HG03442 (cell line): ENCODE measurements around the gene DNAH14.
"Not testable (repeated sequence)": the region's sequence is repeated elsewhere in the genome, so short reads cannot be mapped to it uniquely, and the experiment has no call there.

Experiments used
- ATAC-seq: cut with Tn5 transposase; IDR thresholded peaks from one replicate; pipeline ENCODE4 v1.9.1; 2021; ENCODE audit warnings: mild to moderate bottlenecking, moderate library complexity; ENCODE audit not compliant: unreplicated experiment

DNAH14 gene

GRCh38 chr1:224920930-224921329, 8.5 kb upstream of the DNAH14 start:
- no peak for ATAC-seq

GRCh38 chr1:224921354-224921753, 8.1 kb upstream of the DNAH14 start:
- no peak for ATAC-seq

GRCh38 chr1:224922404-224923164, 6.9 kb upstream of the DNAH14 start:
- ATAC-seq = no peak

- ATAC-seq = no peak
These were observed 5.7 kb upstream of the DNAH14 start for GRCh38 chr1:224923726-224924125.

- ATAC-seq = not testable (repeated sequence)
These were observed 1.8 kb upstream of the DNAH14 start for GRCh38 chr1:224927631-224928030.

- no peak for ATAC-seq
These were observed 569 bp upstream of the DNAH14 start for GRCh38 chr1:224928906-224929305.

GRCh38 chr1:224931605-224932004, 2.1 kb downstream of the DNAH14 start:
- no peak for ATAC-seq

GRCh38 chr1:224932607-224933249, 3.3 kb downstream of the DNAH14 start:
- no peak for ATAC-seq

- no peak for ATAC-seq
These were observed 4.1 kb downstream of the DNAH14 start for GRCh38 chr1:224933584-224933983.

GRCh38 chr1:224938652-224939051, 9.2 kb downstream of the DNAH14 start:
- ATAC-seq = no peak

- no peak for ATAC-seq
These were observed 10.5 kb downstream of the DNAH14 start for GRCh38 chr1:224939844-224940425.

GRCh38 chr1:224940735-224941134, 11.3 kb downstream of the DNAH14 start:
- ATAC-seq = not testable (repeated sequence)

- ATAC-seq = not testable (repeated sequence)
These were observed 16.3 kb downstream of the DNAH14 start for GRCh38 chr1:224945651-224946348.

- not testable (repeated sequence) for ATAC-seq
These were observed 16.8 kb downstream of the DNAH14 start for GRCh38 chr1:224946349-224946691.

- no peak for ATAC-seq
These were observed 28.2 kb downstream of the DNAH14 start for GRCh38 chr1:224957696-224958095.

- no peak for ATAC-seq
These were observed 29.0 kb downstream of the DNAH14 start for GRCh38 chr1:224958490-224958889.

- no peak for ATAC-seq
These were observed 29.6 kb downstream of the DNAH14 start for GRCh38 chr1:224959115-224959514.

GRCh38 chr1:224959656-224960055, 30.2 kb downstream of the DNAH14 start:
- ATAC-seq = no peak

- ATAC-seq = no peak
These were observed 50.7 kb downstream of the DNAH14 start for GRCh38 chr1:224980181-224980580.

GRCh38 chr1:224981922-224982354, 52.5 kb downstream of the DNAH14 start:
- not testable (repeated sequence) for ATAC-seq

GRCh38 chr1:224988042-224988441, 58.6 kb downstream of the DNAH14 start:
- ATAC-seq = no peak
